ENCODE data around the gene SHCBP1.
"Not testable (repeated sequence)": the region's sequence is repeated elsewhere in the genome, so short reads cannot be mapped to it uniquely, and the experiment has no call there.

The SHCBP1 gene

GRCh38 chr16:46621006-46621933 is at the start of gene SHCBP1:
SHCBP1 (minus strand) TSS chr16:46621379; CDS start chr16:46621359, 20 bp downstream.
- DNase-seq (ENCODE audit: low read depth), result peak; percentile 69

GRCh38 chr16:46662123-46662522 is 40.9 kb upstream of the SHCBP1 start:
- DNase-seq (ENCODE audit: low read depth), result no peak

GRCh38 chr16:46658925-46659324 is 37.7 kb upstream of the SHCBP1 start:
- no peak for DNase-seq (ENCODE audit: low read depth)

GRCh38 chr16:46651305-46651704 is 30.1 kb upstream of the SHCBP1 start:
- DNase-seq (ENCODE audit: low read depth), result no peak

GRCh38 chr16:46650254-46650623 is 29.1 kb upstream of the SHCBP1 start:
- no peak for DNase-seq (ENCODE audit: low read depth)

- DNase-seq (ENCODE audit: low read depth), result no peak
Measured at GRCh38 chr16:46649588-46650253, 28.5 kb upstream of the SHCBP1 start.

GRCh38 chr16:46648656-46649055 is 27.5 kb upstream of the SHCBP1 start:
- no peak for DNase-seq (ENCODE audit: low read depth)

- DNase-seq (ENCODE audit: low read depth), result no peak
Measured at GRCh38 chr16:46638947-46639925, 18.1 kb upstream of the SHCBP1 start.

- DNase-seq (ENCODE audit: low read depth), result no peak
Measured at GRCh38 chr16:46632778-46633733, 11.9 kb upstream of the SHCBP1 start.

GRCh38 chr16:46629331-46630219 is 8.4 kb upstream of the SHCBP1 start:
- DNase-seq (ENCODE audit: low read depth), result peak; percentile 27

GRCh38 chr16:46627746-46628145 is 6.6 kb upstream of the SHCBP1 start:
- DNase-seq (ENCODE audit: low read depth), result no peak

- not testable (repeated sequence) for DNase-seq (ENCODE audit: low read depth)
Measured at GRCh38 chr16:46626681-46627080, 5.5 kb upstream of the SHCBP1 start.

GRCh38 chr16:46624862-46625261 is 3.7 kb upstream of the SHCBP1 start:
- DNase-seq (ENCODE audit: low read depth), result not testable (repeated sequence)

GRCh38 chr16:46623707-46624106 is 2.5 kb upstream of the SHCBP1 start:
- not testable (repeated sequence) for DNase-seq (ENCODE audit: low read depth)

GRCh38 chr16:46623246-46623645 is 2.1 kb upstream of the SHCBP1 start:
- DNase-seq (ENCODE audit: low read depth), result not testable (repeated sequence)

- DNase-seq (ENCODE audit: low read depth), result no peak
Measured at GRCh38 chr16:46621934-46622676, 926 bp upstream of the SHCBP1 start.

- DNase-seq (ENCODE audit: low read depth), result no peak
Measured at GRCh38 chr16:46620266-46621005, 743 bp downstream of the SHCBP1 start.

- DNase-seq (ENCODE audit: low read depth), result no peak
Measured at GRCh38 chr16:46618516-46618915, 2.7 kb downstream of the SHCBP1 start.

Data from GM04504 (cell line).